Measurements from ENCODE around the gene SEC16A.
A peak's percentile ranks its signal among the peaks of the same experiment; 100 is the strongest.

SEC16A gene

GRCh38 chr9:136439481-136440408 is 43.1 kb downstream of the SEC16A start, which contains the start of gene INPP5E:
TSS of gene INPP5E (minus strand) at chr9:136439845. CDS start at chr9:136439419, 426 bp downstream.
- peak; percentile 52 for TF ChIP-seq CTCF (IDR thresholded peaks at IDR 0.05; ENCODE audit: low read depth, low read length, missing control alignments)
- no peak for DNase-seq (ENCODE audit: extremely low read depth, low read depth)
- peak within 1 kb of the TSS; percentile 79 for H3K4me3 ChIP-seq (replicated peaks; ENCODE audit: low read depth, low read length)

GRCh38 chr9:136438548-136439480 is 44.0 kb downstream of the SEC16A start:
- TF ChIP-seq CTCF (IDR thresholded peaks at IDR 0.05; ENCODE audit: low read depth, low read length, missing control alignments), result no peak
- no peak for DNase-seq (ENCODE audit: extremely low read depth, low read depth)
- H3K4me3 ChIP-seq (replicated peaks; ENCODE audit: low read depth, low read length), result peak overlapping the region; percentile 79

- no peak for TF ChIP-seq CTCF (IDR thresholded peaks at IDR 0.05; ENCODE audit: low read depth, low read length, missing control alignments)
- peak overlapping the region; percentile 79 for H3K4me3 ChIP-seq (replicated peaks; ENCODE audit: low read depth, low read length)
- DNase-seq (ENCODE audit: extremely low read depth, low read depth), result no peak
Measured at GRCh38 chr9:136437839-136438547, 44.8 kb downstream of the SEC16A start.

- peak overlapping the region; percentile 79 for H3K4me3 ChIP-seq (replicated peaks; ENCODE audit: low read depth, low read length)
- no peak for DNase-seq (ENCODE audit: extremely low read depth, low read depth)
- TF ChIP-seq CTCF (IDR thresholded peaks at IDR 0.05; ENCODE audit: low read depth, low read length, missing control alignments), result no peak
Measured at GRCh38 chr9:136437430-136437829, 45.4 kb downstream of the SEC16A start.

- no peak for DNase-seq (ENCODE audit: extremely low read depth, low read depth)
- H3K4me3 ChIP-seq (replicated peaks; ENCODE audit: low read depth, low read length), result no peak overlapping the region
- no peak for TF ChIP-seq CTCF (IDR thresholded peaks at IDR 0.05; ENCODE audit: low read depth, low read length, missing control alignments)
Measured at GRCh38 chr9:136436055-136436634, 46.7 kb downstream of the SEC16A start.

All from HFF-Myc (cell line).